ENCODE data around the gene SPTSSB.

DNA sequence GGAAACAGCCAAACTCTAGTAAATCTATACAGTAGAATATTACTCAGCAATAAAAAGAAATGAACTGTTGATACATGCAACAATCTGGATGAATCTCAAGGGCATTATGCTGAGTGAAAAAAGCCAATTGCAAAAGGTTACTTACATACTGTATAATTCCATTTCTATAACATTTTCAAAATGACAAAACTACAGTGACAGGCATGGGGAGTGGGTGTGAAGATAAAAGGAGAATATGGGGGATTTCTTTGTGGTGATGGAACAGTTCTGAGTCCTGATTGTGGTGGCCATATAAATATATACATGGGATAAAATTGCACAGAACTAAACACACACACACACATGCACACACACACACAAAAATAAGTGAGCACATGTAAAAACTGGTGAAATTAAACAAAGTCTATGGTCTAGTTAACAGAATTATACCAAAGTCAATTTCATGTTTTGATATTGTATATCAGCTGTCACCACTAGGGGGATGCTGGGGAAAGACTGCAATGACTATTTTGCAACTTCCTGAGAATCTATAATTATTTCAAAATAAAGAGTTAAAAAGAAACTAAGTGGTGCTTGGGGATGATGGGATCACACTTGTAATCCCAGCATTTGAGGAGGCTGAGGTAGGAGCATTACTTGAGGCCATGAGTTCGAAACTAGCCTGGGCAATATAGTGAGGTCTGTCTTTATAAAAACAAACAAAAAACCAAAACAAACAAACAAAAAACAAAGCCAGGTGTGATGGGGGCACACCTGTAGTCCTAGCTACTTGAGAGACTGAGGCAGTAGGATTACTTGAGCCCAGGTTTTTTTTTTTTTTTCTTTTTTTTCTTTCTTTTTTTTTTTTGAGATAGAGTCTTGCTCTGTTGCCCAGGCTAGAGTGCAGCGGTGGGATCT lies 66.0 kb downstream of the SPTSSB start:
- TF ChIP-seq POLR2AphosphoS5 (IDR thresholded peaks at IDR 0.05; ENCODE audit: low read depth, low read length), result no peak
- no peak for TF ChIP-seq POLR2A (IDR thresholded peaks at IDR 0.05; ENCODE audit: low read depth, low read length)
